K562 (cell line): ENCODE data around the gene OLFML2A. TPM values are rescaled to one million over a fixed set of nuclear protein-coding genes. Genes with fewer than 3 reads are reported as not detected.

Source experiments
- ARNT ChIP-seq, 2 experiments: fragments of 450-650 bp; IDR thresholded peaks; 2 replicates each; pipeline ENCODE4 v1.6.1; 2016; ENCODE audit warnings: mild to moderate bottlenecking in 1 of 2
- DPF2 ChIP-seq: fragments of 450-650 bp; IDR thresholded peaks from 2 replicates; pipeline ENCODE4 v1.6.1; 2016
- NR2F6 ChIP-seq: fragments of 450-650 bp; formaldehyde crosslinking; IDR thresholded peaks from 2 replicates; pipeline ENCODE4 v1.4.0; 2020; ENCODE audit warnings: mild to moderate bottlenecking
- RBM34 ChIP-seq: fragments of 200-400 bp; formaldehyde crosslinking; IDR thresholded peaks from 2 replicates; pipeline ENCODE4 v1.6.1; 2018; ENCODE audit warnings: low read length, borderline replicate concordance; ENCODE audit not compliant: insufficient read depth
- XRCC3 ChIP-seq: fragments of 450-650 bp; IDR thresholded peaks from 2 replicates; pipeline ENCODE4 v1.6.1; 2017; ENCODE audit warnings: mild to moderate bottlenecking, moderate library complexity
- YY1 ChIP-seq, 3 experiments: IDR thresholded peaks; 2 replicates each; pipeline ENCODE4 v1.6.1; 2011; ENCODE audit warnings: low read length in 2 of 3, mild to moderate bottlenecking in 2 of 3, moderate library complexity in 2 of 3, borderline replicate concordance in 1 of 3, control low read depth in 1 of 3, low read depth in 1 of 3; ENCODE audit not compliant: insufficient read depth in 3 of 3, insufficient replicate concordance in 2 of 3, control insufficient read depth in 1 of 3, insufficient read length in 1 of 3; ENCODE audit errors: extremely low read depth in 1 of 3
- polyA plus RNA-seq, 8 experiments: library from polyadenylated mRNA; depleted of rRNA in 4 of 8; stranded (reverse) in 5 of 8; unstranded in 3 of 8; fragments of >200 nt; fragmentation: Nextera tagmentation in 2 of 8; fragmentation: Illumina TruSeq in 1 of 8; extraction: Ambion mirVana in 2 of 8; extraction: Trizol in 1 of 8; gene quantifications; 2 replicates each; pipeline versions ENCODE4 v1.2.1 to v1.2.3, GENCODE V29; 2011 to 2014; ENCODE audit warnings: inconsistent platforms in 1 of 8, missing spikeins in 1 of 8
- total RNA-seq, 7 experiments: library from RNA; depleted of rRNA in 6 of 7; stranded (reverse); fragments of >200 nt in 6 of 7; fragmentation: Illumina TruSeq in 2 of 7; extraction: Trizol in 2 of 7; gene quantifications; 2 replicates each; pipeline versions ENCODE4 v1.2.1 to v1.2.3, GENCODE V29; 2011 to 2021; ENCODE audit warnings: low replicate concordance in 1 of 7
- TF ChIP-seq, protein P1 (sequence below): sonication (generic); formaldehyde crosslinking; IDR thresholded peaks from 2 replicates; pipeline ENCODE4 v1.8.0; 2022; ENCODE audit warnings: missing genetic modification reagents, mild to moderate bottlenecking, moderate library complexity, borderline replicate concordance
- TF ChIP-seq, protein P2 (sequence below): sonication (generic); IDR thresholded peaks from 2 replicates; pipeline ENCODE4 v1.6.1; 2016
- TF ChIP-seq, protein P3 (sequence below): fragments of 200-800 bp; sonication (Bioruptor generic); IDR thresholded peaks from 2 replicates; pipeline ENCODE4 v1.6.1; 2017; ENCODE audit warnings: missing genetic modification characterization, missing compliant biosample characterization

OLFML2A gene
- total and polyA plus RNA-seq, 9 of the 15 experiments (the other 6 are each of a cell fraction or from before 2014, with no cell fraction given) = 0.16 TPM; not detected in 8

DNA sequence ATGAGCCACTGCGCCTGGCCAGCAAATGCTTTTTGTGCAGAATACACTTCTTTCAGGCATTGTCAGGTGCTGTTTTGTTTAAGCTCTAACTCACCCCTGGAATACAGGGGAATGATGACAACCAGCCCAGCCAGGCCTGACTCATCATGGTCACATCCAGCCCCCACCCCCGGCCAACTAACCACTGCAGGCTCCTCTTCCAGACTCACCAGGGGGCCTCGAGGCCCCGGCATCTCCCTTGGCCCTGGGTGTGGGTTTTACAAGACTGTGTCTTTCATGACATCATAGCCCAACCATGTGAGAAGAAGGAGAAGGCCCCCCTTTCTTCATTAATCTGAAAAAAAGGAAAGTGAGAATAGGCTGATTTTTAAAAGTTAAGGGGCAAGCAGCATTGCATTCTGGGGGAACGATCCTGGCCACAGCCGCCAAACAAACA is 35.5 kb downstream of the OLFML2A start (continued):
- TF ChIP-seq NR2F6 (CRISPR knock-in tag) (no peak), YY1 (IDR thresholded peaks at IDR 0.05; ENCODE audit: borderline replicate concordance in 1 of 3, control insufficient read depth in 1 of 3, extremely low read depth in 1 of 3, insufficient read depth in 3 of 3, insufficient read length in 1 of 3, insufficient replicate concordance in 2 of 3, low read depth in 1 of 3, low read length in 2 of 3) (peak in 1 of 3 experiments; percentile 13), DPF2 (peak; percentile 42; the same call in 1 of the 2 replicates), ARNT (IDR thresholded peaks at IDR 0.05) (no peak), XRCC3 (no peak), RBM34 (no peak)
- TF ChIP-seq, protein P1, sequence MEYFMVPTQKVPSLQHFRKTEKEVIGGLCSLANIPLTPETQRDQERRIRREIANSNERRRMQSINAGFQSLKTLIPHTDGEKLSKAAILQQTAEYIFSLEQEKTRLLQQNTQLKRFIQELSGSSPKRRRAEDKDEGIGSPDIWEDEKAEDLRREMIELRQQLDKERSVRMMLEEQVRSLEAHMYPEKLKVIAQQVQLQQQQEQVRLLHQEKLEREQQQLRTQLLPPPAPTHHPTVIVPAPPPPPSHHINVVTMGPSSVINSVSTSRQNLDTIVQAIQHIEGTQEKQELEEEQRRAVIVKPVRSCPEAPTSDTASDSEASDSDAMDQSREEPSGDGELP (CRISPR knock-in tag) = peak; percentile 12; the same call in 1 of the 2 replicates
- TF ChIP-seq, protein P2, sequence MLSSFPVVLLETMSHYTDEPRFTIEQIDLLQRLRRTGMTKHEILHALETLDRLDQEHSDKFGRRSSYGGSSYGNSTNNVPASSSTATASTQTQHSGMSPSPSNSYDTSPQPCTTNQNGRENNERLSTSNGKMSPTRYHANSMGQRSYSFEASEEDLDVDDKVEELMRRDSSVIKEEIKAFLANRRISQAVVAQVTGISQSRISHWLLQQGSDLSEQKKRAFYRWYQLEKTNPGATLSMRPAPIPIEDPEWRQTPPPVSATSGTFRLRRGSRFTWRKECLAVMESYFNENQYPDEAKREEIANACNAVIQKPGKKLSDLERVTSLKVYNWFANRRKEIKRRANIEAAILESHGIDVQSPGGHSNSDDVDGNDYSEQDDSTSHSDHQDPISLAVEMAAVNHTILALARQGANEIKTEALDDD = peak; percentile 85
- TF ChIP-seq, protein P3, sequence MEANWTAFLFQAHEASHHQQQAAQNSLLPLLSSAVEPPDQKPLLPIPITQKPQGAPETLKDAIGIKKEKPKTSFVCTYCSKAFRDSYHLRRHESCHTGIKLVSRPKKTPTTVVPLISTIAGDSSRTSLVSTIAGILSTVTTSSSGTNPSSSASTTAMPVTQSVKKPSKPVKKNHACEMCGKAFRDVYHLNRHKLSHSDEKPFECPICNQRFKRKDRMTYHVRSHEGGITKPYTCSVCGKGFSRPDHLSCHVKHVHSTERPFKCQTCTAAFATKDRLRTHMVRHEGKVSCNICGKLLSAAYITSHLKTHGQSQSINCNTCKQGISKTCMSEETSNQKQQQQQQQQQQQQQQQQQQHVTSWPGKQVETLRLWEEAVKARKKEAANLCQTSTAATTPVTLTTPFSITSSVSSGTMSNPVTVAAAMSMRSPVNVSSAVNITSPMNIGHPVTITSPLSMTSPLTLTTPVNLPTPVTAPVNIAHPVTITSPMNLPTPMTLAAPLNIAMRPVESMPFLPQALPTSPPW = peak; percentile 65
